ENCODE data around the gene USP34. TPM values are rescaled to one million over a fixed set of nuclear protein-coding genes. Genes with fewer than 3 reads are reported as not detected.
A peak's percentile ranks its signal among the peaks of the same experiment; 100 is the strongest.

Gene USP34
- total RNA-seq, 6 experiments from 2014 or later, result 33.3 to 57.1 (median 41.5) TPM

GRCh38 chr2:61420991-61421544, 49.8 kb downstream of the USP34 start:
- H3K27me3 ChIP-seq, result no peaks in the 10 kb centered on the region
- no peaks in the 10 kb centered on the region for H3K36me3 ChIP-seq
- peaks cover 0 to 33% (median 6%) of the 10 kb centered on the region in 4 donors for H3K4me1 ChIP-seq
- TF ChIP-seq CTCF (IDR thresholded peaks at IDR 0.05) (no peak), POLR2A (IDR thresholded peaks at IDR 0.05) (no peak)
- no peaks in the 10 kb centered on the region for H3K9me3 ChIP-seq
- intact Hi-C loops (cut with DNase I), result no loop called here
- H3K4me3 ChIP-seq, result no peak overlapping the region
- DNase-seq, result no peak
- H3K27ac ChIP-seq, result no peak overlapping the region
- WGBS (ENCODE audit: insufficient coverage, low coverage, low lambda C conversion rate, missing lambda C conversion rate), result 36% methylated on average over 3 of the region's 3 CpGs
- ATAC-seq, result peak; percentile 20 to 61 (median 36)

- intact Hi-C loops (cut with DNase I), result no loop called here
- no peak for TF ChIP-seq POLR2A (IDR thresholded peaks at IDR 0.05)
- TF ChIP-seq CTCF (IDR thresholded peaks at IDR 0.05), result no peak
- Histone ChIP-seq H3K36me3 (no peaks in the 10 kb centered on the region), H3K9me3 (no peaks in the 10 kb centered on the region), H3K4me1 (peaks cover 0 to 33% (median 6%) of the 10 kb centered on the region in 4 donors), H3K4me3 (no peak overlapping the region), H3K27ac (no peak overlapping the region), H3K27me3 (no peaks in the 10 kb centered on the region)
- ATAC-seq (peak in 2 of 4 donors; percentile 18 to 33), DNase-seq (no peak)
Observed at GRCh38 chr2:61419570-61419969, 51.3 kb downstream of the USP34 start.

- Histone ChIP-seq H3K27ac (no peak overlapping the region), H3K4me1 (peaks cover 0 to 33% (median 6%) of the 10 kb centered on the region in 4 donors), H3K9me3 (no peaks in the 10 kb centered on the region), H3K36me3 (no peaks in the 10 kb centered on the region), H3K4me3 (no peak overlapping the region), H3K27me3 (no peaks in the 10 kb centered on the region)
- intact Hi-C loops (cut with DNase I), result no loop called here
- no peak for TF ChIP-seq POLR2A (IDR thresholded peaks at IDR 0.05)
- no peak for TF ChIP-seq CTCF (IDR thresholded peaks at IDR 0.05)
- 87% methylated on average over 4 of the region's 5 CpGs for WGBS (ENCODE audit: insufficient coverage, low coverage, low lambda C conversion rate, missing lambda C conversion rate)
- ATAC-seq (no peak), DNase-seq (no peak)
Observed at GRCh38 chr2:61419129-61419528, 51.8 kb downstream of the USP34 start.

GRCh38 chr2:61416871-61417645, 53.8 kb downstream of the USP34 start:
- intact Hi-C loops (cut with DNase I), result no loop called here
- H3K27ac ChIP-seq, result no peak overlapping the region

More at GRCh38 chr2:61416871-61417645, 53.8 kb downstream of the USP34 start:
- Histone ChIP-seq H3K9me3 (no peaks in the 10 kb centered on the region), H3K36me3 (no peaks in the 10 kb centered on the region), H3K27me3 (no peaks in the 10 kb centered on the region), H3K4me3 (no peak overlapping the region), H3K4me1 (peaks cover 0 to 22% (median 6%) of the 10 kb centered on the region in 4 donors)
- TF ChIP-seq CTCF (IDR thresholded peaks at IDR 0.05) (no peak), POLR2A (IDR thresholded peaks at IDR 0.05) (no peak)
- ATAC-seq, result no peak
- DNase-seq, result no peak
- 98% methylated on average over 8 of the region's 9 CpGs for WGBS (ENCODE audit: insufficient coverage, low coverage, low lambda C conversion rate, missing lambda C conversion rate)
